Eye (tissue), 1 donor: ENCODE data around the gene TRPT1.
"Not testable (repeated sequence)": the region's sequence is repeated elsewhere in the genome, so short reads cannot be mapped to it uniquely, and the experiment has no call there.

ENCODE experiments used
- DNase-seq: peaks from one replicate; pipeline ENCODE4 v3.0.0-alpha.2; 2015

The TRPT1 gene

GRCh38 chr11:64258356-64258755 is 32.4 kb upstream of the TRPT1 start:
- no peak for DNase-seq

DNA sequence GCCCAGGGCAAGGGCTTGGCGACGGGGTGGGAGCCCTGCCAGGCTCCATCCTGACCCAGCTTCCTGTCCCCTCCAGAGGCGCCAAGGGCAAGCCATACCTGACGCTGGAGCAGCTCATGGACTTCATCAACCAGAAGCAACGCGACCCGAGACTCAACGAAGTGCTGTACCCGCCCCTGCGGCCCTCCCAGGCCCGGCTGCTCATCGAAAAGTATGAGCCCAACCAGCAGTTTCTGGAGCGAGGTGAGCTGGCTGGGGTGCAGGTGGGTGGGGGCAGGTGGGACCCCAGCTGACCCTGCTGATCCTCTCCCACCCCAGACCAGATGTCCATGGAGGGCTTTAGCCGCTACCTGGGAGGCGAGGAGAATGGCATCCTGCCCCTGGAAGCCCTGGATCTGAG is 30.3 kb upstream of the TRPT1 start:
- DNase-seq: no peak

GRCh38 chr11:64255135-64256128 is 29.4 kb upstream of the TRPT1 start:
- DNase-seq: no peak

- no peak for DNase-seq
Observed at GRCh38 chr11:64254326-64254725, 28.3 kb upstream of the TRPT1 start.

DNA sequence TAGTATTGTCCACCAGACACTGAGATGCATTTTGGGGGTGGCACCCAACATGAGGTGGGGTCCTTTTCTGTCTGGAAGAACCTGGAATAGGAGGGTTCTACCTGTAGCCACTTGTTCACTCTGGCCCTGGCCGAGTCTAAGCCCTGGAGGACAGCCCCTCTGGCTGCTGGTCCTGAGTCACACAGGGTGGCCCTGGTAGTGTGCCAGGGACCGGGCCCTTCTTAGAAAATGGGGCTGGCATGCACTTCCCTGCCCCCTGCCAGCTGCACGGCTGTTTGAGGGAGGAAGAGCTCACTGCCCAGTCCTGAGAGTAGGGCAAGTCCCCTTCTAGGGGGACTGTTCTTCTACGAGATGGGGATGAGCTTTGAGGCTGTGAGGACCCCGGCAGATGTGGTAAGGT is 27.5 kb upstream of the TRPT1 start:
- no peak for DNase-seq

DNA sequence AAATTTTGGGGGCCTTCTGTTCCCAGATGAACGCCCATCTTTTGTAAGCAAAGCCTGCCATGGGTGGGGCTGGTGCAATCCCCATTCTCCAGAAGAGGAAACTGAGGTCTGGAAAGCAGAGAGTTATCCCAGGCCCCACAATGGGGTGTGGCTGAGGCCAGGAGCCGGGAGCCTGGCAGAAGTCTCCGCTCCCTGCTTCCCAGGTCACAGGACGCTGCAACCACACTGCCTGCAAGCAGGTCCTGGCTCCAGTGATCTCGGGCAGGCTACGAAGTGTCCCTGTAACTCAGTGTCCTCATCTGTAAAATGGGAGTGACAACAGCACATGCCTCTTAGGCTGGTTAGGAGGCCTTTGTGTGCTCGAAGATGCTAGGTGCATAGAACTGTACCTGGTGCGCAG is 27.1 kb upstream of the TRPT1 start:
- no peak for DNase-seq

DNA sequence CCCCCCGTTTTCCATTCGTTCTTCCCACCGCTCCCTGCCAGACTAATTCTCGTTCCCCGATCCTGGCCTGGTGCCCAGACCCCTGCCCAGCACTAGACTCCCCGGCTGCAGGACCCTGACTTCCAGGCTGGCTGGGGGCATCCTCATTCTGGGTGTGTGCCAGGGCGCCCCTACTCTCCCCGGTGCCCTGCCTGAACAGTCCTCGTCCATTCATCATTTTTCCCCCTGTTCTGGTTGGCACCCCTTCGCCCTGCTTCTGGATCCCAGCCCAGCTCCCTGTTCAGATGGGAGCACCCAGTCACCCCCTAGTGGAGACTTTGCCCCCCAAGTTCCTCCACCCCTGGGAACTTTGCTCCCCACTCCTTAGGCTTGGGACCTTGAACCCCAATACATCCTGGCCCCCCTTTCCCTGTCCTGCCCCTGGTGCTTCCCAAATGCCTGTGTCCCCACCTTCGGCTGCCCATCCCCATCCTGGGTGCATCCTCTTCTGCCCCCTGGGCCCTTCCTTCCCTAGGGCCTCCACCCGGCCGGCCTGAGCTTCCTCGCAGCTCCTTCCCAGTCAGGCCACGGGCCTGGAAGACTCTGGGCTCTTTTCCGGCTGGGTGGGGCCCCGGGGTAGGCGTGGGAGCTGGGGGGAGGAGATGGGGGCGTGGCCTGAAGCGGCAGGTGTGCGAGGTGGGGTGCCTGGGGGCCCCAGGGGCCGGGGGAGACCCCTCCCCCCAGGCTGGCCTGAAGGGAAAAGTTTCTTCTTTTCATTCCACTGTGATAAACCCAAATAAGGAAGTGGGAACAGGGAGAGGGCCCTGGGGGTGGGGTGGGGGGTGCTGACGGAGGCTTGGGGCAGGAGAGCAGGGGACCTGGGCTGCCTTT is 26.3 kb upstream of the TRPT1 start:
- DNase-seq: no peak

GRCh38 chr11:64251753-64252002 is 25.7 kb upstream of the TRPT1 start:
- DNase-seq: peak; percentile 55

DNA sequence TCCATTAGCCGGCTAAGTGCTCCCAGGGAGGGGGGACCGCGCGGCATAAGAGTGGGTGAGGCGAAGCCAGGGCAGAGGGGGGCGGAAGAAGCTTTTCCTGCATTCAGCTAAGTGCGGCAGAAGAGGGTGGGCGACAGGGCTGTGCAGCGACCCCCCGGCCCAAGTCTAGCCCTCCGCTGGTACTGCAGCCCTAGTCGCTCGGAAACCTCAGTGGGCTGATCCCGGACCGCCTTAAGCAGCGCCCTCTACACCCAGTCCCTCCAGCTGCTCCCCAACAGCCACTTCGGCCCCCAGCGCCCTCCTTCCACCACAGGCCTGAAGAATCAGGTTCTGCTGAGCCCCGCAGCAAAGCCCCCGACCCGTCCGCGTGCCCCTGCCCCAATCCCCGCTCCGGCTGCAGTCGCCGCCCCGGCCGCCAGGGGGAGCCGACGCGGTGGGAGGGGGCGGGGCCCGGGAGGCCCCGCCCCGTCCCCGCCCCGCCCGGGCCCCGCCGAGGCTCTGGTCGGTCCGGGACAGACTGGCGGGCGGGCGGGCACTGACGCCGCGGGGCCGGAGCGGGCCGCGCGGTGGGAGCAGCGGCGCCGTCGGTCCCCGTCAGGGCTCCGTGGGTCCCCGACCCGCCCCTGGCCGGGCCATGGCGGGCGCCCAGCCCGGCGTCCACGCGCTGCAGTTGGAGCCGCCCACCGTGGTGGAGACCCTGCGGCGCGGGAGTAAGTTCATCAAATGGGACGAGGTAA is 25.2 kb upstream of the TRPT1 start, which contains the start of gene PLCB3:
TSS of gene PLCB3 (plus strand) at position 515 of the 737 bp plus-strand sequence. CDS start at position 635, 120 bp downstream.
- DNase-seq: peak; percentile 78

GRCh38 chr11:64250415-64251015 is 24.5 kb upstream of the TRPT1 start:
- peak; percentile 24 for DNase-seq

- peak; percentile 19 for DNase-seq
Observed at GRCh38 chr11:64249563-64250414, 23.8 kb upstream of the TRPT1 start.

DNA sequence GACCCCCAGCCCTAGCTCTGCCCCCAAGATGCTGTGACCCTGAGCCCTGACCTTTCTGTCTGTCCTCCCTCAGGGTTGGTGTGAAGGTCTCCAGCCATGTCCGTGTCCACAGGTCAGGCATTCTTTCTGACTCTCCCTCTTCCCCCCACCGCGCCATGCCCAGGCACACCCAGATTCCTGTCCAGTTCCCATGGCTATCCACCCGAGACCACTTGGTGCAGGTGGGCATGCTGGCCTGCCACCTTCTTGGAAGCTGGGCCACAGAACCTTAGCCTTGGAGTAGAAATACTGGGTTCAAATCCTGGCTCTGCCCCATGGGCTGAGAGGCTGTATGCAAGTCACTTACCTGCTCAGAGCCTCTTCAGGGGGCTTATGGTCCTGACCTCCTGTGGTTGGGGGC is 23.1 kb upstream of the TRPT1 start:
- DNase-seq: no peak

DNA sequence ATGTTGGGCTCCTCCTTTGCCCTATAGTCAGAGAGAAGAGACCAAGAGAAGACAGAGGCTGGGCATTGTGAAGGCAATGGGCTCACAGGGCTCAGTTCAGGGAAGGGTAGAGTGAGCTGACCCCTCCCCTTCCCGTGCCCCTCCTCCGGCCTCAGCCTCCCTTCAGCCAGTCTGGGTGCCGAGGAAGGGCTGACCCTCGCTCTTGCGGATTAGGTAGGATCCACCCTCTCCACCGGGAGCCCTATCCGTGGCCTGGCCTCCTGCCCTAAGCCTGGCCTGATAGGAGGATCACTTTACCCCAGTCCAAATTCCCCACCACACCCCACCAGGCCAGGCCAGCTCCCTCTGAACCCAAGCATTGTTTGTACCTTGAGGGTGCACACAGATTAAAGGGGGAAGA is 22.6 kb upstream of the TRPT1 start:
- no peak for DNase-seq

- DNase-seq: peak; percentile 39
Observed at GRCh38 chr11:64247729-64248531, 21.9 kb upstream of the TRPT1 start.

- peak; percentile 94 for DNase-seq
Observed at GRCh38 chr11:64246871-64247728, 21.1 kb upstream of the TRPT1 start, which contains the start of gene PPP1R14B. Gene PPP1R14B (minus strand): TSS chr11:64246943. CDS start chr11:64246673, 270 bp downstream.

- DNase-seq: not testable (repeated sequence)
Observed at GRCh38 chr11:64246621-64246870, 20.6 kb upstream of the TRPT1 start.

DNA sequence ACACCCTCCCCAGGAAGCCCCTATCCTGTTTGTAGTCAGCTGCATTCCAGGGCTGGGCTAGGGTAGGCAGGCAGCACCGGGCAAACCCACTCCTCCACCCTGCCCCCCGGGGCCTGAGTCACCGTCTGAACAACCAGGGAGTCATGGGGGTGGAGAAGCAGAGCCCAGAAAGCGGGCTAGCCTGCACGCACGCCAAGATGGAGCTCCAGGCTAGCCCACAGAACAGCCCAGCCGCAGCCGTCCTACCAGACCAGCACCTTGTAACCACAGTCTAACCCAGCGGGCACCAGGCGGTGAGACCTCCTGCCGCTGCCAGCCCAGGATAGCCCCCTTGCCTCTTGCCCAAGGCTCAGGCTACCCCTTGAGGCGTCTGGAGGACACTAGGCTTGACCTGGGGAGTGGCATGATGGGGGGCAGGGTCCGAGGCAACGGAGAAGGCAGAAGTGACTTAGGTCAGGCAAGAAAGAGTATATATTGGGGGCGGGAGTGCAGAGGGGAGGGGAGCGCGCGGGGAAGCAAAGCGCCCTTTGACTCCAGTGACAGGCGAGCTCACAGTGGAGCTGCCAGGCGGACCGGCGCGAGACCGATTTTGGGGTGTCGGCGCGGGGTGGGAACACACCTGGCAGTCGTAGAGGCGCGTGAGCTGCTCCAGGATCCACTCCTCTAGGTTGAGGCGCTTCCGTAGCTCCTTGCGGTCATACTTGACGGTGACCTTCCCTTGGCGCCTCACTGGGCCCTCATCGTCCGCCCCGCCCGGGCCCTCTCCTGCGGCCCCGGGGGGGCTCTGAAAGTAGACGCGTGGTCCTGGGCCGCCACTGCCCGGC is 20.0 kb upstream of the TRPT1 start:
- peak; percentile 71 for DNase-seq

- no peak for DNase-seq
Observed at GRCh38 chr11:64245401-64245796, 19.4 kb upstream of the TRPT1 start.

- no peak for DNase-seq
Observed at GRCh38 chr11:64244966-64245365, 19.0 kb upstream of the TRPT1 start.
